Right kidney (tissue), 1 donor: ENCODE measurements around the gene FYCO1.

Experiments used
- DNase-seq: peaks from one replicate; pipeline ENCODE4 v3.0.0-alpha.2; 2016

The FYCO1 gene

GRCh38 chr3:45915059-45915439, 80.6 kb downstream of the FYCO1 start:
- DNase-seq, result no peak

GRCh38 chr3:45914362-45915058, 81.1 kb downstream of the FYCO1 start:
- DNase-seq, result no peak

- no peak for DNase-seq
Measured at GRCh38 chr3:45912435-45912834, 83.2 kb downstream of the FYCO1 start.

GRCh38 chr3:45911511-45912226, 84.0 kb downstream of the FYCO1 start:
- DNase-seq, result no peak

GRCh38 chr3:45910892-45911291, 84.7 kb downstream of the FYCO1 start:
- no peak for DNase-seq

- no peak for DNase-seq
Measured at GRCh38 chr3:45909542-45909941, 86.1 kb downstream of the FYCO1 start.

- DNase-seq, result no peak
Measured at GRCh38 chr3:45908761-45909160, 86.9 kb downstream of the FYCO1 start.

GRCh38 chr3:45907769-45908705, 87.6 kb downstream of the FYCO1 start:
- no peak for DNase-seq

- DNase-seq, result no peak
Measured at GRCh38 chr3:45906681-45907407, 88.8 kb downstream of the FYCO1 start.

GRCh38 chr3:45905755-45906154, 89.9 kb downstream of the FYCO1 start:
- DNase-seq, result no peak

- no peak for DNase-seq
Measured at GRCh38 chr3:45904931-45905330, 90.7 kb downstream of the FYCO1 start.

GRCh38 chr3:45896956-45897355, 98.7 kb downstream of the FYCO1 start:
- DNase-seq, result no peak

- no peak for DNase-seq
Measured at GRCh38 chr3:45895686-45896468, 99.7 kb downstream of the FYCO1 start.

- DNase-seq, result no peak
Measured at GRCh38 chr3:45894015-45894414, 101.6 kb downstream of the FYCO1 start.

GRCh38 chr3:45892161-45892560, 103.5 kb downstream of the FYCO1 start:
- DNase-seq, result no peak

- DNase-seq, result no peak
Measured at GRCh38 chr3:45890405-45890804, 105.2 kb downstream of the FYCO1 start.

GRCh38 chr3:45889337-45889736, 106.3 kb downstream of the FYCO1 start:
- no peak for DNase-seq

- DNase-seq, result no peak
Measured at GRCh38 chr3:45887759-45888511, 107.7 kb downstream of the FYCO1 start.

- no peak for DNase-seq
Measured at GRCh38 chr3:45887285-45887684, 108.3 kb downstream of the FYCO1 start.

- no peak for DNase-seq
Measured at GRCh38 chr3:45885979-45886705, 109.5 kb downstream of the FYCO1 start, which contains the start of gene CCR9. Gene CCR9 (plus strand): TSS chr3:45886543. CDS start chr3:45894934, 8,391 bp downstream.
